Hematopoietic multipotent progenitor cell (in vitro differentiated cells): ENCODE data around the gene EI24. TPM values are rescaled to one million over a fixed set of nuclear protein-coding genes. Genes with fewer than 3 reads are reported as not detected.
"Not testable (repeated sequence)": the region's sequence is repeated elsewhere in the genome, so short reads cannot be mapped to it uniquely, and the experiment has no call there.

Source experiments
- DNase-seq, 3 donors: peaks; one replicate each; pipeline ENCODE4 v3.0.0-alpha.2; 2011 to 2015; ENCODE audit warnings: low read depth in 2 of 3, low spot score in 2 of 3
- total RNA-seq: library from RNA; depleted of rRNA; stranded (reverse); fragments of >200 nt; gene quantifications from one replicate; pipeline ENCODE4 v1.2.3, GENCODE V29; 2012

The EI24 gene
- total RNA-seq = 38.5 TPM

DNA sequence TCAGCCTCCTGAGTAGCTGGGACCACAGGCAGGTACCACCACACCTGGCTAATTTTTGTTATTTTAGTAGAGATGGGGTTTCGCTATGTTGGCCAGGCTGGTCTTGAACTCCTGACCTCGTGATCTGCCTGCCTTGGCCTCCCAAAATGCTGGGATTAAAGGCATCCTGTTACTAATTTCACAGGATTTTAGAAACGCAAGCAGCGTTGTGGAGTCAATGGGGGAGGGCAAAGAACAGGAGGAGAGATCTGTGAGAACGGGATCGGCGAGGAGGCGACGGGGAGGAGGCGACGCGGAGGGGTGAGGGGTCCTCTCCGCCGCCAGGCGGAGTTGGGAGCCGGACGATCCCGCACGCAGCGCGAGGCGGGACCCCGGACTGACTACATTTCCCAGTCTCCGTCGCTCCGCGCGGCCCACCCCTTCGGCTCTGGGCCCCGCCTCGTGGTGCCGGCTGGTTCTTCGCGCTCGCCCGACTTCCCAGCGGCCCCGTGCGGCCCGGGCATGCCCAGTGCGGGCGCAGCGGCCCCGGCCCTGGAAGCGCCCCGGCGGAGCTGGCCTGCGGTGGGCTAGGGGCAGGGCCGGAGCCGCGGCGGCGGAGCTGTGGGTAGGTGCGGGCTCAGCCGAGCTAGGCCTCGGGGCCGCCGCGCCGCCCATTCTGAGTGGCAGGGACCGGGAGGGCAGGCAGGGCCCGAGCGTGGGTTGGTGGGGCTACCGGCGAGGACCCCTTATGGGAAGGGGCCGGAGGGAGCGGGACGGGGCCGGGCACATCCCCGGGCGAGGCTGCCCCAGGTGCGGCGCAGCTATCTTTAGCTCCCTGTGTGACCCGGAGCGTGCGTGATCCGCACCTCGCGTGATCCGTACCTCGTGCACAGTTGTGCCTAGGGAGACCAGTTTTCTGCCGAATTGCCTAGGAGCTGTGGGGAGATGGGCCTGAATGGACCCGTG, at the start of gene EI24:
TSS of gene EI24 (plus strand) at position 508 of the 945 bp plus-strand sequence. CDS start 3,051 bp downstream, outside the sequence.
- peak; percentile 76 to 92 (median 92) for DNase-seq

DNA sequence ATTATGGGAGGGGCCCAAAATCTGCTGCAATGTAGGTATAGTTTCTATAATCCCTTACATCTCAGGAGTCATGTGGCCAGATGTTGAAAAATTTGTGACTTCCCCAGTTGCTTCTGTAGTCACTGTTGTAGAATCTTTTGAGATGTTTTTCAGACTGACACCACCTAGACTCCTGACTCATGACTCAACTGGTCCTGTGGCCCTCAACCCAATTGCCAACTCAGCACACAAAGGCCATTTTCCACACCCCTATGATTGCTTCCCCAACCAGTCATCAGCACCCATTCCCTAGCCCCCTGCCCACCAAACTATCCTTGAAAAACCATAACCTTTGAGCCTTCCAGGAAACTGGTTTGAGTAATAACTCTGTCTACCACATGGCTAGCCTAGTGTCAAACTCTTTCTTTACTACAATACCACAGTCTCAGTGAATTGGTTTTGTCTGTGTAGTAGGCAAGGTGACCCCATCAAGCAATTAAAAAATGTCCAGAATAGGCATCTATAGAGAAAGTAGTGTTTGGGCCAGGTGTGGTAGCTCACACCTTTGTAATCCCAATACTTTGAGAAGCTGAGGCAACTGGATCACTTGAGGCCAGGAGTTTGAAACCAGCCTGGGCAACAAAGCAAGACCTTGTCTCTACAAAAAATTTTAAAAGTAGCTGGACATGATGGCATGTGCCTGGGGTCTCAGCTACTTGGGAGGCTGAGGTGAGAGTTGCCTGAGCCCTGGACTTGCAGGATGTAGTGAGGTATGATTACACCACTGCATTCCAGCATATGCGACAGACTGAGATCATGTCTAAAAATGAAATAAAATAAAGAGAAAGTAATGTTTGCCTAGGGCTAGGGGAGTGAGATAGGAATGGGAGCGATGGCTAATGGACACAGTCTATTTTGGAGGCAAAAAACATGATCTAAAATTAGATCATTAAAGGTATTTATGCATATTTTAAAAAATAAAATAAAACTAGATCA, 49.1 kb upstream of the EI24 start:
- DNase-seq = no peak

DNA sequence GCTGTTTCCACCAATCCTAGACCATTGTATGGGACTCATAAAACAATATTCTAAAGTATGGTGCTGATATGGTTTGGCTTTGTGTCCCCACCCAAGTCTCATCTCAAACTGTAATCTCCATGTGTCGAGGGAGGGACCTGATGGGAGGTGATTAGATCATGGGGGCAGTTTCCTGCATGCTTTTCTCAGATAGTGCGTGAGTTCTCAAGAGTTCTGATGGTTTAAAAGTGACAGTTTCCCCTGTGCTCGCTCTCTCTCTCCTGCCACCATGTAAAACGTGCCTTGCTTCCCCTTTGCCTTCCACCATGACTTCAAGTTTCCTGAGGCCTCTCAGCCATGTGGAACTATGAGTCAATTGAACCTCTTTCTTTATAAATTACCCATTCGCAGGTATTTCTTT, 44.0 kb upstream of the EI24 start:
- DNase-seq = no peak

DNA sequence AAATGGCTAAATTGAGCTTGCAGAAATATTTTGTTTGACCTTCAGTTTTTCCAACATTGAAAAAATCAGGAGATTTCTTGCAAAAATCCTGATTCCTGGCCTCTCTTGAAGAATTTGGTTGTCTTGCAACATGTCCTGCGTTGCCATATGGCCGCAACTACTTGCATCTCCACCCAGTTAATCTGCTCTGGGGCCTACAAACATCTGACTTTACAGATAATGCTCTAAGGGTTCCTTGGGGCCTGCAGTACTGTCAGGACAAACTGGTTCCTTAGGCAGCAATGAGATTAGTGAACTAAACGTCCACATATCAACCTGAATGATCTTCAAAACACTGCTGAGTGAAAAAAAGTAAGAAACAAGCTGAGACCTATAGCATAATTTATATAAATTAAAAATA, 36.6 kb upstream of the EI24 start:
- no peak for DNase-seq

DNA sequence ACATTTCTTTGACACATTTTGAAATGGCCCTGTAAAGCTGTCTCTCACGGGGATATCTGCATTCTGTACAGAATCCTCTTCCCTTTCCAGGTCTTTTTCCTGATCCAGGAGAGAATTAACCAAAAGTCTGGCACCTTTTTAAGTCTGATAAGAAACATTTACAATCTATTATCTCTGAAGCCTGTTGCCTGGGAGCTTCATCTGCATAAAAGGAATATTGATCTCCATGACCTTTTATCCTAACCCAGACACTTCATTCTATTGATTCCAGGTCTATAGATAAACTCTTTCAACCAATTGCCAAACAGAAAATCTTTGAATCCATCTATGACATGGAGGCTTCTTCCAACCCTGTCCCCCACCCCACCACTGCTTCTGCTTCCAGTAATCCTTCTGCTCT, 33.7 kb upstream of the EI24 start:
- DNase-seq = no peak

DNA sequence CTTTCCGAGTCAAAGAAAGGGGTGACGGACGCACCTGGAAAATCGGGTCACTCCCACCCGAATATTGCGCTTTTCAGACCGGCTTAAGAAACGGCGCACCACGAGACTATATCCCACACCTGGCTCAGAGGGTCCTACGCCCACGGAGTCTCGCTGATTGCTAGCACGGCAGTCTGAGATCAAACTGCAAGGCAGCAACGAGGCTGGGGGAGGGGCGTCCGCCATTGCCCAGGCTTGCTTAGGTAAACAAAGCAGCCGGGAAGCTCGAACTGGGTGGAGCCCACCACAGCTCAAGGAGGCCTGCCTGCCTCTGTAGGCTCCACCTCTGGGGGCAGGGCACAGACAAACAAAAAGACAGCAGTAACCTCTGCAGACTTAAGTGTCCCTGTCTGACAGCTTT, 32.4 kb upstream of the EI24 start:
- not testable (repeated sequence) for DNase-seq

DNA sequence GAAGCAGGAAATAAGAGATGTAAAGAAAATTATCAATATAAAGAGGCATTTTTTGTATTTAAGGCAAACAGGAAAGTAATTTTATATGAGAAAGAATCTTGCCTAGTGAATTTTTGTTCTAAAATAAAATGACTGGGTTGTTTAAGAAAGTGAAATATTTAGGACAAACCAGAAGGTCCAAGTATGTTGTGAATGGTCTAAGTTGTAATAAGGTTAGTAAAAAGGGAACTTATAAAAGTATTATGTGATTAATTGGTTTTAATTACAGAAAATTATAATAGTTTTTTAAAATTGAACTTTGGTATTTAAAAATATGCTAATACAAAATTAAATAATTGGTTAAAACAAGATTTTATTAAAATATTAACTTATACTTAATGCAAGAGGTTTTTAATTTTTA, 26.6 kb upstream of the EI24 start:
- no peak for DNase-seq

DNA sequence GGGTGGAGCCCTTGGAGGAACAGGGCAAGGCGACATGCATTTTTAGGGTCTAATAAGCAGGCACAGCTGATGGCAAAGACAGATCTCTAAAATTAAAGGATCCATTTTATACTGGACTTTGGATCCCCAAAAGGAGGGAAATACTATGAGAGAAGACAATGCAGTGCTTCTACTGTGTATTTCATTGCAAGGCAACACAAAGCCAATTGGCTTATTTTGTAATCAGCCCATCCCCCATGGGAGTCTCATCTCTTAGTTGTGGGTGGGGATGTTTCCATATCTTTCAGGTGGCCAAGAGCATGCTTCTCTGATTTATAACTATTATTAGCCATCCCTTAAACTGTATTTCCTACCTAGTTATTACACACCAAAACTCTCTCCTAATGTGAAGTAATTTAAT, 18.5 kb upstream of the EI24 start:
- DNase-seq = no peak

DNA sequence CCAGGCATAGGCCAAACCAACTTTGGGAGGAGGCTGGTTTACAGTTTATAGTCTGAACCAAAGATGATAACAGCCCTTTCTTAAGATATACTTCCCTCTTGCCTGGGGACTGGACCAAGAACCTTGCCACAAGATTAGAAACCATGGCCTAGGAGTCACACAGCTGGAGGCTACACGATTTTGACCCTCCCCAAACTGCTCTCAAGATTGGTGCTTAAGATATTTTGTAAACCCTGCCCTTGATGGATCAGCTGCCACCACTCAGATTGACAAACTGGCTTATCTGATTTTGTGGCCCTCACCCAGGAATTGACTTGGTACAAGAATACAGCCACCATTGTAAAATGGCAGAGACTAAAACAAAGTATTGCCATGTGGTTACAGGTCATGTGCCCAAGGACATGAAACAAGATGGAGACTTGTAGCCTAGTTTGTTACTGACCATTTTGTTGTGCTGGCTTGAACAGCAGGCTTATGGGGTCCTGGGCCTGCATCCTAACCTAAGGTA, 17.4 kb upstream of the EI24 start:
- no peak for DNase-seq

DNA sequence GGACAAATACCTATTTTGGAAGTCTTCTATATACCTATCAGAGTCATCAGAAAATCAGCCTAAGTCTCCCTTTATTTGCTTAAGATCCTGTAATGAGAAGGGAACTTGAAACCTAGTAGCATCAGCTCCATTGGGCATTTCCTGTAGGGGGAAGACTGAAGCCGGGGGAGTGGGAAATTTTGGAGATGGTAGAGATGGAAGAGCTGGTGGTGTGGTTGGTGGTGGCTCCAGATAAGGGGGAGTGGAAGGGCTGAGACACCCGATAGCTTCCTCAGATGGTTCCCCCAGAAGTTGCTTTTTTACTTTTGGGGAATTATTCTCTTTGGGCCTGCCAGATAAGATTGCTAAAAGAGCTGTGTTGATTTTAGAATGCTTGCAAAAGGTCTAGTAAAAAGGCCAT, 16.4 kb upstream of the EI24 start:
- no peak for DNase-seq

DNA sequence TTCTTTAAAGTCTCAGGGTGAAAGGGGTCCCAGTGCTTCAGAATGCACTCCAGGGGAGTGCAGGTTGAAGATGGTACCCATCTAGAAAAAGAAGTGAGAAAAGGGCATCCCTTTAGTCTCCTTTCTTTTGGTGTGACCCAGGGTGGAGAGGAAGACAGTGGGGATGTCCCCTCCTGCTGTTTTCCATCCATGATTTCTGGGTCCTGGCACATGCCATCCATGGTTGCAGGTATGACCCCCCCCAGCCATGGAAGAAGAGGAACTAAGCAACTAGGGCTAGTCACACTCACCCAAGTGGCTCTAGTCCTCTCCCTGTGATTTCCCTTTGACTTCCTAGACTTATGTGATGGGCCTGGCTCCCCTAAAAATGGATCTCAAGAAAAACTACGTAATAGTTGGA, 15.9 kb upstream of the EI24 start:
- DNase-seq = no peak

DNA sequence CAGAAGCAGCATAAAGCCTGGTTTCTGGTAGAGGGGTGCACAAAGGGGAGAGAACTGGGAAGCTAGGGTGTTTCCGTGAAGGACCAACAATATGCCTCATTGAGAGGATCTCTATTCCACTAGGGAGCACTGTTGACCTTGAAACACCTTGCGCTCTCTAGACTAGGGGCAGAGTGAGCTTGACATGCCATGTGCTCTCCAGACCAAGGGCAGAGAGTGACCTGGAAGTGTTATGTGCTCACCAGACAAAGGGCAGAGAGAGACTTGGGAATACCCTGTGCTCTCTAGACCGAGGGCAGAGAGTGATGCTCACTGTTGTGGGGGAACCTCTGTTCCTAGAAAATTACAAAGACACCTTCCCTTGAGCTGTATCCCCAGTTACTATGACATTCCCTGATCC, 15.2 kb upstream of the EI24 start:
- DNase-seq = no peak

DNA sequence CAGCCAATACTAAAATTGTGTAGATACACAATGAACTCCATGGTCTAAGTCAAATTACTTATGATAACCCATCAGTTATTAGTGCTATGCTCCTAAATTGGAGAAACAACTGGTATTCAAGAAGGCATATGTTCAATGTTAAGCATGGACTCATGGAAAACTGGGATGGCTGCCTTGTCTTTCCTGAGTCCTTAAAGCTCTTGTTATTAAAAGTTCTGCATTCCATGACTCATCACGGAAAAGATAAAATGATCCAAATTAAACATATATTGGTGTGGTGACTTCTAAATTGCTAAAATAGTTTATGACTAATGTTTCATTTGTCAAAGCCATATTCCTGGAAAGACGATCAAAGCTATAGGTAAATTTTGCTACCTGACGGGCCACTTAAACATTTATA, 9.4 kb upstream of the EI24 start:
- no peak for DNase-seq

DNA sequence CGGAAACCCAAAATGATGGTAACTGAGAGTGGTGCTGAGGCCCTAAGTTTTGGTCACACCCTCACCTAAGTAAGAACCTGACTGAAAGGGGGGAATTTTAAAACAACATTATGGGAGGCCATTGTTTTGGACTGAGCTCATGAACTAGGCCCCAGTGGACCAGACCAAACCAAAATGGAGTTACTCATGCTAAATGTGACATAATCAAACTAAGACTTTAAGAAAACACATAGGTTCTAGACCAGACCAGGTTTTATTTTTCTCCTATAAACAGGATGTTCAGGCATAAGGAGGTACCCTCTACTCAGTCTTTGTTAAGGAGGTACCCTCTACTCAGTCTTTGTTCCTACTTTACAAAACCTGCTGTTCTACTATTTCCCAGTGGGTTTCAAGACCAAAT, 7.4 kb upstream of the EI24 start:
- no peak for DNase-seq

DNA sequence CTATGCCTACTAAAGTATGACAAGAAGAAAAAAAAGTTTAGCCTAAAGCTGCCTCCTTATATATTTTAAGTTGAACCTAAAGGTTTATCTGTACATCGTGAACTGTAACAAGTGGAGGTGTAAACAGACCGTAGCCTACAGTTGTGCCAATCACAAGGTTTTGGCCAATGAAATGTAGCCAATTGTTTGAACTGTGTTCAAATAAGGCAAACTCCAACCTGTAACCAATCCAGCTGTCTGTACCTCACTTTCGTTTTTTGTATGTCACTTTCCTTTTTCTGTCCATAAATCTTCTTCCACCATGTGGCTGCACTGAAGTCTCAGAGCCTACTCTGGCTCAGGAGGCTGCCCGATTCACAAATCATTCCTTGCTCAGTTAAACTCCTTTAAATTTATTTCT, 6.8 kb upstream of the EI24 start:
- peak in 1 of 3 donors; percentile 20 for DNase-seq

DNA sequence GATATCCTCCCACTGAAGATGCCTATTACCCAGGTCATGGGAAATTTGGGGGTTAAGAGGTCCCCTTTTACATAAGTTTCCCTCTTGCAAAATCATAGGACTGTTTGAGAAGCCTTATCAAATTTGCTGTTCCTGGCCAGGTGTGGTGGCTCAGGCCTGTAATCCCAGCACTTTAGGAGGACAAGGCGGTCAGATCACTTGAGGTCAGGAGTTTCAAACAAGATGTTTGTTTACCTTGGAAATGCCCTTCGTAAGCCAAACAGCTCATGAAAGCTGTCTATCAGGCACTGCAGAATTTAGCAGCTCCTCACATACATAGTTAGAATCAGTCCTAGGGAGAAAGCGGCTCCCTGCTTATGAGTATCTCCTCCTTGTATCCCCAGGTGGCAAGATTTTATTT, 4.9 kb upstream of the EI24 start:
- DNase-seq = no peak

DNA sequence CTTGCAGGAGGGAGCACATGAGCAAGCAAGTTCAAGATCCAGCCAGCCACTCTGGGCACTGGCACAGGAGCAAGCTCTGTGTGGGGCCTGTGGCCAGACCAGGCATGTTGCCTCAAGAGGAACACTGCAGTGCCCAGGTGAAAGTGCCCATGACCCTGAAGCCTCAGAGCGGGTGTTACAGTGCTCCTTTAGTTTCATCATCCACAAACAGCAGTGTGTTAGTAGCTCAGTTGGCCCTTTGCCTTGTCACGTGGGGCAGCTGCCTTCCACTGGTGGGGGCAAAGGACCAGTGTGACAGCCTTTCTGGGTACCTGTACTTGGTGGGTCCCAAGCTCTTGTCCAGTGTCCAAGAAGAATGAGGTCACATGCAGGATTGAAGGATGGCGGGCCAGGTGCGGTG, 3.0 kb upstream of the EI24 start:
- DNase-seq = no peak

DNA sequence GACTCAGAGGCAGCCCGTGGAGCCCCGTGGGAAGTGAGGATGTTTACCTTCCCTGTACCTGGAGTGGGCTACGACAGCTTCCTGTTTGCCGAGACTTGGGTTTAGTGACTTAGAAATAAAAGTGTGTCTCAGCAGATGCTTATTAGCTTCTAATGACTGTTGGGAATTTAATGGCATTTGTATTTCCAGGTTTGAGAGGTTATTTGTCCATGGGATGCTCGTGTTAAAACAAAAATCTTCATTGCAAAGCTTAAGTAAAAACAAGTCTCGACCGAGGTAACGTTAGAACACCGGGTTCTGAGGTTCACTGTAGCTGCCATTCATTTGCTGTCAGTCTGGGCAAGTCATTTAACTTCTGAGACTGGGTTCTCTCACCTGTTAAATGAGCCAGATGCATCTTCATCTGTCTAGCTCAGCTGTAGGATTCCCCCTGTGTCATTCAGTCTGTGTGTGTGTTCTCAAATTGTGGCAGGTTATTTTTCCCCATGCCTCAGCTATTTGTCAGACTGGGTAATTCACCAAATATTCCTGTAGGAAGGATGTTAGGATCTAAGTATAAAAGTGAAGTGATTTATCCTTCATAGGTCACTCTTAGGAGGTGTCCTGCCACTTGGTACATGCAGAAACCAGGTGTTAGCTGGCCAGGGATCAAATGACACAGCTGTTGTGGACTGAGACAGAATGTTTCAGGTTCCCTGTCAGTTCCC, 791 bp downstream of the EI24 start:
- no peak for DNase-seq

DNA sequence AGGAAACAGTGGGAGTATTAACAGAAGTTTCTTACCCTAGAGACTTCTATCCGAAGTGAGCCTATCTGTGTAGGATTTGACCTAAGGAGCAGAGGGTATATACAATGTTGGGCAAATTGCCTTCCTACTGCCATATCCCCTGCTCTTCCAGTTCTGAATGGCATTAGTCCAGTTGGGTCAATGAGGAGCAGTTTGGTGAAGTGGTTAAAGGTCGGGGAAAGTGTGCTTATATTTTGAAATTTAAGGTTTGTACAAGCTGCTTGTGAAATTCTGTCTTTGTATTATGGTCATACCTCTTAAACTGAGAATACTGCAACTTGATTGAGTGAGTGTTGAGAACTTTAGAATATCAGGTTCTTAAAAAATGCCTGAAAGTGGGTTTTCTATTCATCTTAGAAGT, 1.7 kb downstream of the EI24 start:
- no peak for DNase-seq

DNA sequence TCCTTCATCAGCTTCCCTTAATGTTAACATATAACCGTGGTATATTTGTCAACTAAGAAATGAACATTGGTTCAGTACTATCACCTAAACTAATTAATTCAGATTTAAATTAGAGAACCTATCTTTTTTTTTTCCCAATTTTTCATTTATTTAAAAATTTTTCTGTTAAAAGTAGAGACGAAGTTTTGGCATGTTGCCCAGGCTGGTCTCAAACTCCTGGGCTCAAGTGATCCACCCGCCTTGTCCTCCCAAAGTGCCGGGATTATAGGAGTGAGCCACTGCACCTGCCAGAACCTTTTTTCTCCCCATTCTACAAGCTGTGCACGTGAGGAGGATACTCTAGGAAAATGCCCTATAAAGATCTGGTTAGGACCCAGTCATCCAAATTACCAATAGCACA, 3.6 kb downstream of the EI24 start:
- no peak for DNase-seq

DNA sequence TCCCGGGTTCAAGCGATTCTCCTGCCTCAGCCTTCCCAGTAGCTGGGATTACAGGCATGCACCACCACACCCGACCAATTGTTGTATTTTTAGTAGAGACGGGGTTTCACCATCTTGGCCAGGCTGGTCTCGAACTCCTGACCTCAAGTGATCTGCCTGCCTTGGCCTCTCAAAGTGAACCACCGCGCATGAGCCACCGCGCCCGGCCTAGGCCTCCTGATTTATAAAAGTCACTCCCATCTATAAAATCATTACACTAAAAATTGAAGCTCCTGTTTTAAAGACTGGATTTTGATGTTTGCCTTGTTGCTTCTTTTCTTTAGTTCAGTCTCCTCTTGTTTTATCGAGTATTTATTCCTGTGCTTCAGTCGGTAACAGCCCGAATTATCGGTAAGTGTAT, 7.9 kb downstream of the EI24 start:
- DNase-seq = not testable (repeated sequence)
